Activated CD4-positive, alpha-beta T cell treated with anti-CD3 and anti-CD28 coated beads for 48 hours (primary cell): Measurements from ENCODE around the gene LIN54.
"Not testable (repeated sequence)": the region's sequence is repeated elsewhere in the genome, so short reads cannot be mapped to it uniquely, and the experiment has no call there.

ENCODE experiments used
- DNase-seq: peaks from one replicate; pipeline ENCODE4 v3.0.0-alpha.2; 2020

LIN54 gene

DNA sequence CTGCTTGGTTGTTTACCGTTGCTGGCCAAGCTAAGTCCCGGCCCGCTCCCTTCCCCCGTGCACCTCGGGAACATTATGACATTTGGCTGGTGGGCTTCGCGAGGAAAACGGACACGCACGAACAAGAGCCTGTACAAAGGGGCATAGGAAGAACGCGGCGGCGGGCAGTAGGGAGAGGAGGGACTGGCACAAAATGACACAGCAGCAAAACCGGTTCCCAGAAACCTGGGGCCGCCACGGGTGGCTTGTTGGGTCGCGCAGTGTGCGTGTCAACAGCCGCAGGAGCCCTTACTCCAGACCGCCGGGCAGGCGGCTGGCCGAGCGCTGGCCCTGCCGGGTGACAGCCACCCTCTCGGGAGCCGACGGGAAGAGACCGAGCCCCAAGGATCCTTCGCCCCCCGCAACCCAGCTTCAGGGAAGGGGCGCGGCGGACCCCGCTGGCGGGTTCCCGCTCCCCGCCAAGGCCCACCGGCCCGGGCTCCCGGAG lies 1.6 kb upstream of the LIN54 start:
- peak; percentile 60 for DNase-seq

DNA sequence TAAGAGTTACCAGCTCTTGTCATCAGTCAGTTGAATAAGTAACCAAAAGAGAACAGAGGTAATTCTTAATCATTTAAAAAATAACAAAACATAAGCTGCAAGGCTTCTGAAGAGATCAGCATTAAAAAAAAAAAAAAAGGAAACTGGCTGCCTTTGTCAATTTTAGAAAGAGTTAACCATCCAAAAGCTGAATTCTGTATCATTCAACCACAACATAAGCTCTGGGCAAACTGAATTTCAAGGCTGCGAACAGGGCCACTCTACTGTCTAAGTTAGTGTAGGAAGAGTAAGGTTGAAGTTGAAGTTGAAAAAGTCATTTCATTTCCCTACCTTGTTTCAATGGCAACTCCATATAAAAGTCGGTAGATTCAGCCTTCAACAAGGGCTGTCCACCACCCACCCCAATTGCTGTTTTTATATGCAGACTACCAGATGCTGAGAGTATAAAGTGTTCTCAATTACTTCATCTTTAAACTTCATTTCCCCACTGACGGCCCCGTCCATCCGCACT lies 1.1 kb upstream of the LIN54 start:
- DNase-seq = no peak

- DNase-seq = no peak
These were observed 507 bp downstream of the LIN54 start for GRCh38 chr4:83010111-83010521.

DNA sequence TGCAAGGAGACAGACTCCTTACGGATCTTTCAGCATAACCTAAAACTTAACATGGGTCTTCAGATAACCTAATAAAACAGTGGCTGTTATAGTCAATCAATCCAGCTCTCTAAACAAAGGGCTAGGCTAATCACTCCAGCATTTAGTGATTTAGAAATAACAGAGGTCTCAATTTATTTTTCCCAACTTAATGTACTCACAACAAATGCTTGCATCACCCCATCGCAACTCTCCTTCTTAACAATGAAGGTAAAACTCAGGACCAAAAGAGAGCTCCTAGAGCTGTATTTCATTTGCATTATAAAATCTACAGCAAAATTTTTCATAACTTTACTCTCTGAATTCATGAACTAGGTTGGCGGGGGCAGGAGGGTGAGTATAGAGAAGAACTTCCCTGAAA lies 1.1 kb downstream of the LIN54 start:
- no peak for DNase-seq

GRCh38 chr4:83003044-83003791 lies 7.4 kb downstream of the LIN54 start:
- DNase-seq = not testable (repeated sequence)

- no peak for DNase-seq
These were observed 8.3 kb downstream of the LIN54 start for GRCh38 chr4:83002329-83002728.

DNA sequence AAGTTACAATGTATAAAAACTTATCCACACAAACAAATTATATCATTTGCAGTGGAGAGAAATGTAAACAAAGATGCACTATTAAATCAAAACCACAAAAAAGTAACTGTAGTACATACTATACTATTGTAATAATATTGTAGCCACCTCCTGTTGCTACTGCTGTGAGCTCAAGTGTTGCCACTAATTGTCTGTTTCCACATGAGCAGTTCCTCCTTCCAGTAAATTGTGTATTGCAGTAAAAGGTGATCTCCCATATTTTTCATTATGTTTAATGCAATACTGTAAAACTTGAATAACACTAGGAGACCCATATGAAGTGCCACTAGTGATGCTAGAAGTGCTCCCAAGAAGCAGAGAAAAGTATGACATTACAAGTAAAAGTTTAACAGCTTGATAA lies 11.7 kb downstream of the LIN54 start:
- DNase-seq = no peak

GRCh38 chr4:82994834-82995233 lies 15.8 kb downstream of the LIN54 start:
- no peak for DNase-seq

DNA sequence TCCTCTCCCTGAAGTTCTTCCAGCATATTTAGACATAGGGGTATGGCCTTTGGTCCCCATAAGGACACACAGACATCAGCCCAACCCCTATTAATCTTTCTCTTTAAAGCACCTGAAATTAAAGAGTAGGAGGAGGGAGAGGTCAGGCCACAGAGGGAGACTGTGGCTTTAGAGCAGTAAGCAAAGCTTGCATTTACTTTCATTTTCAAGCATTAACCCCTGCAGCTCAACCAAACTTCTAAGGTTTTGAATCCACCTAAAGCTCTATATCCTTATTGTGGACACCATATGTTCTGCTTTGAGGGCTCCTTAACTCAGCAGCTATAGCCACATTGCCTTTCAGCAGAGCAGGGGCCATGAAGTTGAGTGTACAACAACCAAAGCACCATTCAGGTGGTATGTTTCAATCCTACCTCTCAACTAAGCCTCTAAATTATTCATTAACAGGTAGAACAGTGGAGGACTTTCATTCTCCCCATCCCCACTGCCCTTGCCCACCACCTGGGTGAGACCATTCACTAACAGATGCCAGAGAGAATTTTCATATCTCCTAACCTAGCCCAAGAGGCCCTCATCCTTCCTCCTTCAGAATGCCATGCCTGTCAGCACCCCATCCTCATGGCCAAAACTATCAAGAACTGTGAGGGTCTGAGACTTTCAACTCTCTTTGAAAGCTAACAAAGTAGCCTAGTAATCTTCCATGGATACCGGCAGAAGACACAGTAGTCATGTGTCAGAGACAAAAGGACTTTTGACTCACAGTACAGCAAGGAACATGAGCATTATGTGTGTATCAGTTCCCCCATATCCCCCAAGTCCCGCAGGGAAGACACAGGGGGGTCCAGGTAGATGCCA lies 20.8 kb downstream of the LIN54 start:
- no peak for DNase-seq

DNA sequence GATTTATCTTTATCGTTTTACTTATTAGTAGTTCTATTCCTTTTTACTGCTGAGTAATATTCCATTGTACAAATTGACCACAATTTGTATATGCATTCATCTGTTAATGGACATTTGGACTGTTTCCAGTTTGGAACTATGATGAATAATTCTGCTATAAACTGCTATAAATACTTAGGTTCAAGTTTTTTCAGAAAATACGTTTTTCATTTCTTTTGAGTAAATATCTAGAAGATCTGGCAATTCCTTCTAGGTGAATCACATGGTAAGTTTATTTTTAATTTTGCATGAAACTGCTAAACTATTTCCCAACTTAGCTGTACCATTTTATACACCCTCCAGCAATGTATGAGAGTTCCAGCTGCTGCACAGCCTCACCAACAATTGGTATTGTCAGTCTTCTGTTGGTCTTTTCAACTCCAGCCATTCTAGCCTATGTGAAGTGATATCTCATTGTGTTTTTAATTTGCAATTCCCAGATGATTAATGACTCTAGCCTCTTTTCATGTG lies 22.2 kb downstream of the LIN54 start:
- DNase-seq = no peak

GRCh38 chr4:82987519-82987918 lies 23.1 kb downstream of the LIN54 start:
- DNase-seq = not testable (repeated sequence)

GRCh38 chr4:82984459-82984858 lies 26.2 kb downstream of the LIN54 start:
- peak; percentile 30 for DNase-seq

DNA sequence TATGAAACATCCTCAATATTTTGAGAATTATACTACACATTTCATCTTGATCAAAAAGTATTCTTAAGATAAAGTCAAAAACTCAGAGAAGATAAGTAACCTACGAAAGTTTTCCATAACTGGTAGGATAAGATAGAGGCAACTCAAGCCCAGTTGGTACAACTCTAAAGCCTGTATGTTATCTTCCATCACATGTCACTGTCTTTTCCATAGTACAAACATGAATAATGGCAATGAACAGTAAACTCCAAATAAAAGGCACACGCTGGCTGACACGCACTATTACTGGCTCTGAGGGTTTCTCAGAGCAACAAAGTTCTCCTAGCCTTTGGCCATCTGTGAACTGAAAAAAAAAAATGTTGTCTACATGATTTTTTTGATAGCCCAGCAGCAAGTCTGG lies 27.2 kb downstream of the LIN54 start:
- DNase-seq = no peak

DNA sequence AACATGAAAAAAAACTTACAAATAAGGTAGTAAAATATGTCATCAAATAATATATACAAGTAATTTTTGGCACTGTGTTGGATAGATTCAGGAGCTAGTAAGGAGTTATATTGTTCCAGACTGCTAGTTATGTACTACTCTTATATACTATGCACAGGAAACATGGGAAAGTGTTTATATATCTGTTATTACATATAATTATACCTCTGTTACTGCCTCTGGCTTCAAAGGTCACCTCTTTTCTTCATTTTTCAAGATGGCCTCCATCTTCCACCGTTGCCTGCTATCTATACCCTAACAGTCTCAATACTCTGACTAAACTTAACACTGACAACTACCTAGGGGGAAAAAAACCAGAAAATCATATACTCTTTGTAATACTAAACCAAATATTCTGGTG lies 29.5 kb downstream of the LIN54 start:
- no peak for DNase-seq

DNA sequence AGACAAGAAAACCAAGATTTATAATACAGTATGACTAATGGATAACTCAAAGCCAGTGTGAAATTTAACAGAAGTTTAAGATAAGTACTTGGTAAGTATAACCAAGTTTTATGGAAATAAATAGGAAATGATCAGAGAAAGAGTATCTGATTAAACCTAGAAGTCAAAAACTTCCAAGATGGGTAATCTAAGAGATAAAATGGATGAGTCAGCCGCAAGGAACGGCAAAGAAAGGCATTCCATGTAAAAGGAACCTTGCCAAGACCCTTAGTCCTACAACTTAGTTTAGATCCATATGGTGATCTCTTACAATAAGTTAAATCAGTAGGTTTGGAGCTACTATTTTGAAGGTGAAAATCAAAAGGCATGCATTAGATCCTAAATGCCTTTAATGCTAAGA lies 34.8 kb downstream of the LIN54 start:
- DNase-seq = no peak

- no peak for DNase-seq
These were observed 41.2 kb downstream of the LIN54 start for GRCh38 chr4:82969414-82969813.

- DNase-seq = no peak
These were observed 41.7 kb downstream of the LIN54 start for GRCh38 chr4:82968972-82969371.

GRCh38 chr4:82965763-82966162 lies 44.9 kb downstream of the LIN54 start:
- DNase-seq = no peak

DNA sequence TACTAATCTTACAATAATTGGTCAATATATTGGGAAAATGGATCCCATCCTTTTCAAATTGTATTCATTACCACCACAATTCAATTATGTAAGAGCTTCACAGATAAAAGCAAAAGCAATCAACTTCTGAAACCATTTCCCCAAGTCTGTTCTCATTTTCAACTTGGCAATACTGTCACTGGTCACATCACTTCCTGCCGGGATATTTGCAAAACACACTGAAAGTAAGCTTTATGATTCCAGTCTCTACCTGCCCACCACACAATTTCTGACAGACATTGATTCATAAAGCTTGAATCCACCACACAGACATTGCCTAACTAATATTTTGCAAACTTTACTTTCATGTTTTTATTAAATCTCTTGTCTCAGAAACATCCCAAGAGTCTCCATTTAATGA lies 53.6 kb downstream of the LIN54 start:
- no peak for DNase-seq

DNA sequence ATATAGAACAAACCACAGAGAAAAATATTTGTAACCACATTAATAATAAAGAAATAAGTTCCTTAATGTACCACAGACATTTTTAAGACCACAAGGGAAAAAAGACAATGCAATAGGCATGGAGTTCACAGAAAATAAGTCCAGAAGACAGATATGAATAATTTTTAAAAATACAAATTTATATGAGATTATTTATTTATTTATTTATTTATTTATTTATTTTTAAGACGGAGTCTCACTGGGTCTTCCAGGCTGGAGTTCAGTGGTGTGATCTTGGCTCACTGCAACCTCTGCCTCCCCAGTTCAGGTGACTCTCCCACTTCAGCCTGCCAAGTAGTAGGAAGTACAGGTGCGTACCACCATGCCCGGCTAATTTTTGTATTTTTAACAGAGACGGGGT lies 56.4 kb downstream of the LIN54 start:
- no peak for DNase-seq

DNA sequence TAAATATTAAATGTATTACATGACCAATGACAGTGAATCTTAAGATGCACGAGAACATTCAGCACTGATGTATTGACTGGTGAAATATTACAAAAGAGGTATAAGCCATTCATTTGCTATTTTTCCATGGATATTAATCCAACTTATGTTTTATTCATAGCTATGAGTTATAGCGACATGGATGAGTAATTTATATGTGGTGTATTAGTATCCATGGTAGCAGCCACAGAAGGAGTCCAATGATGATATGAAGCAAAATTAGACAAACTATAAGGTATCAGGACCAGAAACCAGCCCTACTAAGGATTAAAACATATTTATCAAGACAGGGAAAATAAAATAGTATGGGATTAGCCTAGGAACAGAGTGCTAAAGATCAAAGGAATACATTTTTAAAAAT lies 59.4 kb downstream of the LIN54 start:
- DNase-seq = no peak

DNA sequence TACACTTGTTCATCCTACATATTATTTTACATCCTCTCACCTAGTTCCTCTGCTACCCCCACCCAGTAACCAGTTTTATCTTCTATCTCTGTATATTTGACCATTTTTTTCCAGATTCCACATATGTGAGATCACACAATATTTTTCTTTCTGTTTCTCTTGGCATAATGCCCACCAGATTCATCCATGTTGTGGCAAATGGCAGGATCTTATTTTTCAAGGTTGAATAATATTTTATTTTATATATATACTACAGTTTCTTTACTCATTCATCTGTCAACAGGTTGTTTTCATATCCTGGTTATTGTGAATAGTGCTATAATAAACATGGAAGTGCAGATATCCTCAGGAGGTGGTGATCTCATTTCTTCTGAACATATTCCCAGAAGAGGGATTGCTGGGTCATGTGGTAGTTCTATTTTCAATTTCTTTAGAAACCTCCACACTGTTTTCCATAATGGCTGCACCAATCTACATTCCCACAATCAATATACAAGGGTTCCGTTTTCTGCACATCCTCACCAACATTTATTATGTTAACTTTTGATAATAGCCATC lies 61.9 kb downstream of the LIN54 start:
- DNase-seq = no peak

- no peak for DNase-seq
These were observed 63.1 kb downstream of the LIN54 start for GRCh38 chr4:82947498-82947897.
